Activated CD8-positive, alpha-beta memory T cell treated with anti-CD3 and anti-CD28 coated beads, Interleukin-2, amount 50 U/mL, for 1 hour (primary cell): ENCODE results near the gene C2orf69.

Experiments used
- DNase-seq: peaks from one replicate; pipeline ENCODE4 v3.0.0-alpha.2; 2020; ENCODE audit errors: extremely low read depth

C2orf69 gene

DNA sequence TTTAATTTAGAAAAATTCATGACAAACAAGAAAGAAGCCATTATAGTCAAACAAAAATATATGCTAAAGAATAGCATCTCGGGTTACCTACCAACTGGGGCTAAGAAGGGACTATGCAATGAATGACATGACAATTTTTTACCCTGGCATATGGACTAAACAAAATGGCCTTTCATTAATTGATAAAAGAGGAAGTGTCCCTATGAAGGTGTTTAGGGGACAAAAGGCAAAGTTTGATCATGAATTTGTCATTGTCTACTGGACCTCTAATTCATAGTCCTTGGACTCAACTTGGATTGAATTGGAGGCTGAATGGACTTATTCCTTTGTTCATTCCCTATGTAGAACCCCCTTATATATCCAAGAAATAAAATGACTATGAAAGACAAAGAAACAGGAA is 57.0 kb downstream of the C2orf69 start:
- DNase-seq, result no peak

DNA sequence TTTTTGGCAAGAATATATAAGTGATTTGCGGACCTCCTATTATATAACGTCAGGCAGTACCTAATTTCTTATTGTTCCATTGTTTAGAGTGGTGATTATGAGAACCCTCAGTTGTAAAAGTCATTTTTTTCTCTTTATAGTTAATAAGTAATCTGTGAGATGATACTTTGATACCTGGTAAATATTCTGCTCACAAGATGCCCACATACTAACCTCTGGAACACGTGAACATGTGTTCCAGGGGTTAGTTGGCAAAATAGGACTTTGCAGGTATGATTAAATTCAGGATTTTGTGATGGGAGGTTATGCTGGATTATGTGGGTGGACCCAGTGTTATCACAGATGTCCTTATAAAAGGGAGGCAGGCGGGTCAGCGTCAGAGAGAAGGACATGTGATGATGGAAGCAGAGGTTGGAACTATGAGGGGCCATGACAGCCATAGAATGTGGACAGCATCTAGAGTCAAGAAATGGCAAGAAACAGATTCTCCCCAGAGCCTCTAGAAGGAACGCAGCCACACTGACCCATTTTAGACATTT is 61.1 kb downstream of the C2orf69 start:
- DNase-seq, result no peak

DNA sequence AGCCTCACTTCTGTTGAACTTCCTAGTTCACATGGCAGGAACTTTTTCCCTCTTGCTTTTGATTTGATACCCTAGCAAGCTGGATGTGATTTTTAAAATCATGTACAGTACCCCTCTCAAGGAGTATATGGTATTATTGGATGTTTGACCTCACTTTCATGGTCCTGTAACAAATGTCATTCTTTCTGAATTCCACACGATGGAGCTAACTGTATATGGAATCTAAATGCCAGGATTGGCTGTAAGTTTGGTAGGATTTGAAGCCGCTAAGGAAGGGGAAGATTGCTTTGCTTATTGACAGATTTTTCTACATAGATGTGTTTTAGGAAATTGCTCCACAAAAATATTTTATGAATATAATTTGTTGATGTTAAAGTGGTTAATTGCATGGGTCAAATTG is 62.6 kb downstream of the C2orf69 start:
- no peak for DNase-seq

DNA sequence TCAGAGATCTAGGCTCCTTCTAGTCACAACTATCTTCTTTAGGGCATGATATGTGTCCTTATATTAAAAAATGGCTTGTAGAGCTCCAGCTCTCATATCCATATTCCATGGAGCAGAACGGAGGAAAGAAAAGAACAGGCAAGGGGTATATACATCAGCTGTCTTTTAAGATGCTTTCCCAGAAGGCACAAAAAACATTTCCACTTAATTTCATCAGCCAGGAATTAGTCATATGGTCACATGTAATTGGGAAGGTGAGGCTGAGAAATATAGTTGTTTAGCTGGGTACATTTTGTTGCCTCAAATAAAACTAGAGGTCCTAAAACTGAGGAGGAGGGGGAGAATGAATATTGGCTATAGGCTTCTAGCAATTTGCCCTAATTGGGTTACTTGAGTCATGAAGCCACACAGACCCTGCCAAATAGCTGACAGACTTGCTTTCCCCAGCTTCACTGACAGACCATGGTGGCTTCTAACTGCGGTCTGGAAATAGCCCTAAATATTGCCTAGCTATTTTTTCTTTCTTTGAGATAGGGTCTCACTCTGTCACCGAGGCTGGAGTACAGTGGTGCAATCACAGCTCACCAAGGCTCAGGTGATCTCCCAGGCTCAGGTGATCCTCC is 64.3 kb downstream of the C2orf69 start:
- DNase-seq, result no peak
